GM19468 (cell line): ENCODE data around the gene GRIK3.

Source experiments
- ATAC-seq: cut with Tn5 transposase; IDR thresholded peaks from one replicate; pipeline ENCODE4 v1.9.1; 2021; ENCODE audit warnings: mild to moderate bottlenecking, moderate library complexity, moderate number of reproducible peaks; ENCODE audit not compliant: unreplicated experiment; ENCODE audit errors: extremely low read depth

Gene GRIK3

GRCh38 chr1:36864823-36865601 is 169.3 kb downstream of the GRIK3 start:
- no peak for ATAC-seq

GRCh38 chr1:36864182-36864822 is 170.0 kb downstream of the GRIK3 start:
- no peak for ATAC-seq

- ATAC-seq, result no peak
Measured at GRCh38 chr1:36863500-36863899, 170.8 kb downstream of the GRIK3 start.

GRCh38 chr1:36863061-36863460 is 171.3 kb downstream of the GRIK3 start:
- ATAC-seq, result no peak

GRCh38 chr1:36861375-36861774 is 172.9 kb downstream of the GRIK3 start:
- ATAC-seq, result no peak

- no peak for ATAC-seq
Measured at GRCh38 chr1:36859926-36860325, 174.4 kb downstream of the GRIK3 start.

- ATAC-seq, result no peak
Measured at GRCh38 chr1:36858981-36859380, 175.3 kb downstream of the GRIK3 start.

- no peak for ATAC-seq
Measured at GRCh38 chr1:36858553-36858952, 175.8 kb downstream of the GRIK3 start.

- no peak for ATAC-seq
Measured at GRCh38 chr1:36857754-36858153, 176.6 kb downstream of the GRIK3 start.

GRCh38 chr1:36855699-36856494 is 178.4 kb downstream of the GRIK3 start:
- ATAC-seq, result no peak

- no peak for ATAC-seq
Measured at GRCh38 chr1:36853638-36854037, 180.7 kb downstream of the GRIK3 start.

- no peak for ATAC-seq
Measured at GRCh38 chr1:36852586-36852985, 181.7 kb downstream of the GRIK3 start.

GRCh38 chr1:36851595-36851994 is 182.7 kb downstream of the GRIK3 start:
- no peak for ATAC-seq

GRCh38 chr1:36851087-36851486 is 183.2 kb downstream of the GRIK3 start:
- no peak for ATAC-seq

- no peak for ATAC-seq
Measured at GRCh38 chr1:36849956-36850355, 184.4 kb downstream of the GRIK3 start.

GRCh38 chr1:36847761-36848160 is 186.6 kb downstream of the GRIK3 start:
- ATAC-seq, result no peak

- ATAC-seq, result no peak
Measured at GRCh38 chr1:36847186-36847585, 187.1 kb downstream of the GRIK3 start.

GRCh38 chr1:36846357-36846756 is 188.0 kb downstream of the GRIK3 start:
- no peak for ATAC-seq

- ATAC-seq, result no peak
Measured at GRCh38 chr1:36845802-36846201, 188.5 kb downstream of the GRIK3 start.

GRCh38 chr1:36844917-36845316 is 189.4 kb downstream of the GRIK3 start:
- no peak for ATAC-seq
